ENCODE measurements around the gene RNF223.

- TF ChIP-seq, protein P1, sequence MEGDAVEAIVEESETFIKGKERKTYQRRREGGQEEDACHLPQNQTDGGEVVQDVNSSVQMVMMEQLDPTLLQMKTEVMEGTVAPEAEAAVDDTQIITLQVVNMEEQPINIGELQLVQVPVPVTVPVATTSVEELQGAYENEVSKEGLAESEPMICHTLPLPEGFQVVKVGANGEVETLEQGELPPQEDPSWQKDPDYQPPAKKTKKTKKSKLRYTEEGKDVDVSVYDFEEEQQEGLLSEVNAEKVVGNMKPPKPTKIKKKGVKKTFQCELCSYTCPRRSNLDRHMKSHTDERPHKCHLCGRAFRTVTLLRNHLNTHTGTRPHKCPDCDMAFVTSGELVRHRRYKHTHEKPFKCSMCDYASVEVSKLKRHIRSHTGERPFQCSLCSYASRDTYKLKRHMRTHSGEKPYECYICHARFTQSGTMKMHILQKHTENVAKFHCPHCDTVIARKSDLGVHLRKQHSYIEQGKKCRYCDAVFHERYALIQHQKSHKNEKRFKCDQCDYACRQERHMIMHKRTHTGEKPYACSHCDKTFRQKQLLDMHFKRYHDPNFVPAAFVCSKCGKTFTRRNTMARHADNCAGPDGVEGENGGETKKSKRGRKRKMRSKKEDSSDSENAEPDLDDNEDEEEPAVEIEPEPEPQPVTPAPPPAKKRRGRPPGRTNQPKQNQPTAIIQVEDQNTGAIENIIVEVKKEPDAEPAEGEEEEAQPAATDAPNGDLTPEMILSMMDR (IDR thresholded peaks at IDR 0.05), result peak in 1 of 3 experiments; percentile 33
- no peak for TF ChIP-seq EP300 (IDR thresholded peaks at IDR 0.05)
Measured at GRCh38 chr1:1115786-1116700, 41.9 kb upstream of the RNF223 start, which contains the start of gene C1orf159.

Data from esophagus muscularis mucosa (tissue), 3 donors.